Measurements from ENCODE around the gene SPPL2C.
A peak's percentile ranks its signal among the peaks of the same experiment; 100 is the strongest.

Gene SPPL2C

DNA sequence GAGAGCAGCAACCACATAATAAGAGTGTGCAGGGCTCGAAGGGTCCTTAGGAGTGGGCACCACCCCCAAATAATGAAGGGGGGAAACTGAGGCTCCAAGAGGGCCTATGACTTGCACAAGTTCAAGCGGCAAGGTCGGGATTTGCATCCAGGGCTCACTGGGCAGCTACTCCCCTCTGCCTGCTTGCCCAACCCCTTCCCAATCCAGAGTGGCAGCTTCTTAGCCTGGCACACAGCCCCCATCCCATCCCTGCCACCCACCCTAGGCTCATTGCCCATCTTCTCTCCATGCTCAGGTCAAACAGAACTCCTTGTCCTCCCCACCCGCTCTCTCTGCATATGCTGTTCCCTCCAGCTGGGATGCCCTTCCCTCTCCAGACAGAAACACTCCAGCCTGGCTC is 2.4 kb downstream of the SPPL2C start:
- H3K27ac Mint-ChIP-seq (ENCODE audit: low read depth): no peak overlapping the region
- peaks cover 23% of the 10 kb centered on the region for H3K27me3 Mint-ChIP-seq
- ATAC-seq (replicated peaks; ENCODE audit: extremely low read depth, poor library complexity, severe bottlenecking): no peak
- H3K4me3 Mint-ChIP-seq: no peak overlapping the region
- H3K9me3 Mint-ChIP-seq: no peaks in the 10 kb centered on the region
- DNase-seq (ENCODE audit: low spot score in 2 of 2): no peak
- no peaks in the 10 kb centered on the region for H3K4me1 Mint-ChIP-seq
- H3K36me3 Mint-ChIP-seq (ENCODE audit: insufficient read depth): no peaks in the 10 kb centered on the region

GRCh38 chr17:45847747-45848146 is 3.1 kb downstream of the SPPL2C start:
- no peak overlapping the region for H3K4me3 Mint-ChIP-seq

DNA sequence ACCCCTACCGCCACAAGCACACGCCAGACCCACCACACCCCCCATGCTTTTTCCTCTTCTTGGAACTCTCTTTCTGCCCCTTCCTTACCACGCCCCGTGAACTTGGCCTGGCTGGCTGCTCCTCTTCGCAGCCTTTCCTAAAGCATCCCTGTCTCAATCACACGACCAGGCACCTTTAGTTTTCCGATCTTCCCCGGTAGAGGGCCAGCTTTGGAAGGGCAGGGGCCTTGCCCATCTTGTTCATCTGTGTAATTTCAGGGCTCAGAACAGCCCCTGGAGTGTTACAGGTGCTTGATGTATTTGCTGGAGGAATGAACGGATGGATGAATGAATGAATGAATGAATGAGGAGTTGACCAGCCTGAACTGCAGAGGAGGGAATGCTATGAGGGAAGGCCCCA is 3.7 kb downstream of the SPPL2C start:
- no peaks in the 10 kb centered on the region for H3K36me3 Mint-ChIP-seq (ENCODE audit: insufficient read depth)
- DNase-seq (ENCODE audit: low spot score in 2 of 2): no peak
- peaks cover 4% of the 10 kb centered on the region for H3K4me1 Mint-ChIP-seq
- no peak overlapping the region for H3K4me3 Mint-ChIP-seq
- H3K27ac Mint-ChIP-seq (ENCODE audit: low read depth): no peak overlapping the region
- no peaks in the 10 kb centered on the region for H3K9me3 Mint-ChIP-seq
- ATAC-seq (replicated peaks; ENCODE audit: extremely low read depth, poor library complexity, severe bottlenecking): no peak
- peaks cover 23% of the 10 kb centered on the region for H3K27me3 Mint-ChIP-seq

More at GRCh38 chr17:45847747-45848146, 3.1 kb downstream of the SPPL2C start:
- DNase-seq (ENCODE audit: low spot score in 2 of 2): no peak
- H3K27me3 Mint-ChIP-seq: peaks cover 23% of the 10 kb centered on the region
- H3K27ac Mint-ChIP-seq (ENCODE audit: low read depth): no peak overlapping the region
- ATAC-seq (replicated peaks; ENCODE audit: extremely low read depth, poor library complexity, severe bottlenecking): no peak
- H3K4me1 Mint-ChIP-seq: peaks cover 4% of the 10 kb centered on the region
- no peaks in the 10 kb centered on the region for H3K9me3 Mint-ChIP-seq
- no peaks in the 10 kb centered on the region for H3K36me3 Mint-ChIP-seq (ENCODE audit: insufficient read depth)

DNA sequence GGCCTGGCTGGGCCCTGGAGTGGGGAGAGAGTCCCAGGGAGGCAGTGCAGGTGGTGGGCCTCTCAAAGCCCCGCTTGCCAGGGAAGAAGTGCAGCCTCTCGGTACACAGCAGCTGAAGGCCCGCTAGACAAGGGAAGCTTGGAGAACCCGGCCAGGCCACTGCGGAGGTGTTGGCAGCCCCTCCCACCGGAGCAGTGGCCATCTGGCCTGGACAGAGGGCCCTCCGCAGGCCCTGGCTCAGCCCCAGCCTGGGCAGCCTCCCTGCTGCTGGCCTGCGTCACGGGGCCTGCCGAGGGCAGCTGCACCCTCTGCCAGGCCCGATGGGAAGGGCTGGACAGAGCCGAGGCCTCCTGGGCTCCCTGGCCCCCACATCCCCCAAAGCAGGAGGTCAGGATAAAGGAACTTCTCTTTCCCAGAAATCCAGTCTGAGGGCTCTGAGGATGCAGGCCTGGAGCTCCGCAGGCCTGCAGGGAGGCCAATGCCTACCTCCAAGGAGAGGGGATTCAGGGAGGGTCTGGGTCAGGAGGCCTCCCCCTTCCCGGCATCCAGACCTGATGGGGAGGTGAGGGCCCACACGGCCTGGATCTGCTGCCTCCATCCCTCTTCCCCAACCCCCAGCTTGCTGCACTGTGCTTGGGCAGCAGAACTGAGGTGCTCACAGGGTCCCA is 4.3 kb downstream of the SPPL2C start:
- no peak overlapping the region for H3K4me3 Mint-ChIP-seq
- no peak for ATAC-seq (replicated peaks; ENCODE audit: extremely low read depth, poor library complexity, severe bottlenecking)
- H3K36me3 Mint-ChIP-seq (ENCODE audit: insufficient read depth): no peaks in the 10 kb centered on the region

GRCh38 chr17:45849536-45849990 is 4.9 kb downstream of the SPPL2C start:
- H3K27me3 Mint-ChIP-seq: peaks cover 31% of the 10 kb centered on the region
- H3K36me3 Mint-ChIP-seq (ENCODE audit: insufficient read depth): no peaks in the 10 kb centered on the region
- H3K4me1 Mint-ChIP-seq: peaks cover 4% of the 10 kb centered on the region
- DNase-seq (ENCODE audit: low spot score in 2 of 2) (no peak), ATAC-seq (replicated peaks; ENCODE audit: extremely low read depth, poor library complexity, severe bottlenecking) (no peak)
- H3K4me3 Mint-ChIP-seq: no peak overlapping the region
- H3K9me3 Mint-ChIP-seq: no peaks in the 10 kb centered on the region
- no peak overlapping the region for H3K27ac Mint-ChIP-seq (ENCODE audit: low read depth)

More for the DNA sequence above, 4.3 kb downstream of the SPPL2C start:
- Mint-ChIP-seq H3K9me3 (no peaks in the 10 kb centered on the region), H3K27me3 (peaks cover 26% of the 10 kb centered on the region), H3K27ac (ENCODE audit: low read depth) (no peak overlapping the region), H3K4me1 (peaks cover 4% of the 10 kb centered on the region)
- no peak for DNase-seq (ENCODE audit: low spot score in 2 of 2)

- DNase-seq (ENCODE audit: low spot score in 2 of 2) (no peak), ATAC-seq (replicated peaks; ENCODE audit: extremely low read depth, poor library complexity, severe bottlenecking) (no peak)
- no peaks in the 10 kb centered on the region for H3K36me3 Mint-ChIP-seq (ENCODE audit: insufficient read depth)
- no peak overlapping the region for H3K4me3 Mint-ChIP-seq
- H3K9me3 Mint-ChIP-seq: no peaks in the 10 kb centered on the region
- H3K27me3 Mint-ChIP-seq: peaks cover 36% of the 10 kb centered on the region
- H3K27ac Mint-ChIP-seq (ENCODE audit: low read depth): no peak overlapping the region
- H3K4me1 Mint-ChIP-seq: peaks cover 4% of the 10 kb centered on the region
Observed at GRCh38 chr17:45850011-45850410, 5.3 kb downstream of the SPPL2C start.

GRCh38 chr17:45850468-45850867 is 5.8 kb downstream of the SPPL2C start:
- Mint-ChIP-seq H3K36me3 (ENCODE audit: insufficient read depth) (no peaks in the 10 kb centered on the region), H3K27ac (ENCODE audit: low read depth) (no peak overlapping the region), H3K27me3 (peaks cover 40% of the 10 kb centered on the region), H3K9me3 (no peaks in the 10 kb centered on the region), H3K4me3 (no peak overlapping the region), H3K4me1 (peaks cover 4% of the 10 kb centered on the region)
- ATAC-seq (replicated peaks; ENCODE audit: extremely low read depth, poor library complexity, severe bottlenecking): no peak
- no peak for DNase-seq (ENCODE audit: low spot score in 2 of 2)

DNA sequence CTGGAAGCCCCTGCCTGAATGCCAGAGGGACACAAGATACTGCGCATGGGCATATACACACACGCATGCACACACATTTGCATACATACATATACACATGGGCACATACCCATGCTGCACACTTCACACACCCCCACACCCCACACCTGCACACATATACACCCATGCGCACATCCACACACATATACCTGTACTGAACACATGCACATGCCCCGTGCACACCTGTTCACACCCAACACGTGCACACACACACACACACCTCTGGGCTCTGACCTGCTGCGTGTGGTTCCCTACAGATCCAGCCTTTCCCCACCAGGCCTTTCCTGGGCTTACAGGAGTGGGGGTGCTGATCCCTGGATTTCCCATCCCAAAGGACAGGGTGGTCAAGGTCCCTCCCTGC is 6.3 kb downstream of the SPPL2C start:
- H3K36me3 Mint-ChIP-seq (ENCODE audit: insufficient read depth): no peaks in the 10 kb centered on the region
- H3K4me3 Mint-ChIP-seq: no peak overlapping the region
- DNase-seq (ENCODE audit: low spot score in 2 of 2): no peak
- no peaks in the 10 kb centered on the region for H3K9me3 Mint-ChIP-seq
- H3K27me3 Mint-ChIP-seq: peaks cover 42% of the 10 kb centered on the region
- H3K4me1 Mint-ChIP-seq: peaks cover 4% of the 10 kb centered on the region
- H3K27ac Mint-ChIP-seq (ENCODE audit: low read depth): no peak overlapping the region
- no peak for ATAC-seq (replicated peaks; ENCODE audit: extremely low read depth, poor library complexity, severe bottlenecking)

- ATAC-seq (replicated peaks; ENCODE audit: extremely low read depth, poor library complexity, severe bottlenecking) (no peak), DNase-seq (ENCODE audit: low spot score in 2 of 2) (no peak)
- H3K4me3 Mint-ChIP-seq: no peak overlapping the region
- H3K27ac Mint-ChIP-seq (ENCODE audit: low read depth): no peak overlapping the region
- H3K27me3 Mint-ChIP-seq: peaks cover 41% of the 10 kb centered on the region
- H3K9me3 Mint-ChIP-seq: no peaks in the 10 kb centered on the region
- H3K36me3 Mint-ChIP-seq (ENCODE audit: insufficient read depth): no peaks in the 10 kb centered on the region
- peaks cover 4% of the 10 kb centered on the region for H3K4me1 Mint-ChIP-seq
Observed at GRCh38 chr17:45851464-45851863, 6.8 kb downstream of the SPPL2C start.

DNA sequence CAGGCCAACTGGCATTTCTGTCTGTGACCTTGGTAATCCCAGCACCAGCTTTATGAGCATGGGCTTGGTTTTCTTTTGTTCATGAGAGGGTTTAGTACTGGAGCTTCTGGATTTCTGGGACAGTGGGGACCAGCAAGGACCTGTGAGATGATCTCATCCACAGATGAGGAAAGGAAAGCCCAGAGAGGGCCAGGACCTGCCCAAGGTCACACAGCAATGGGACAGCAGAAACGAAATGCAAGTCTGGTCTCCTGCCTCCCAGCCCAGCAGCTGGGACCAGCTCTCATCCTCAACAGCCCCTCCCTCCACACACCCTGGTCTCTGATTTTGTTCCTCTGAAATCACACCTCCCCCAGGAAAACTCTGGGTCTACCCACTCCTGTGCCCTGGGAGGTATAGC is 7.2 kb downstream of the SPPL2C start:
- no peak for DNase-seq (ENCODE audit: low spot score in 2 of 2)
- Mint-ChIP-seq H3K9me3 (no peaks in the 10 kb centered on the region), H3K36me3 (ENCODE audit: insufficient read depth) (no peaks in the 10 kb centered on the region), H3K4me3 (no peak overlapping the region), H3K27me3 (peaks cover 39% of the 10 kb centered on the region), H3K27ac (ENCODE audit: low read depth) (no peak overlapping the region), H3K4me1 (peaks cover 4% of the 10 kb centered on the region)
- ATAC-seq (replicated peaks; ENCODE audit: extremely low read depth, poor library complexity, severe bottlenecking): no peak

- DNase-seq (ENCODE audit: low spot score in 2 of 2) (peak; percentile 32 to 47), ATAC-seq (replicated peaks; ENCODE audit: extremely low read depth, poor library complexity, severe bottlenecking) (no peak)
- no peak overlapping the region for H3K4me3 Mint-ChIP-seq
Observed at GRCh38 chr17:45852535-45853297, 8.0 kb downstream of the SPPL2C start.

GRCh38 chr17:45854209-45854608 is 9.5 kb downstream of the SPPL2C start:
- H3K36me3 Mint-ChIP-seq (ENCODE audit: insufficient read depth): no peaks in the 10 kb centered on the region
- peaks cover 54% of the 10 kb centered on the region for H3K27me3 Mint-ChIP-seq
- no peaks in the 10 kb centered on the region for H3K9me3 Mint-ChIP-seq
- H3K27ac Mint-ChIP-seq (ENCODE audit: low read depth): no peak overlapping the region
- H3K4me3 Mint-ChIP-seq: no peak overlapping the region
- DNase-seq (ENCODE audit: low spot score in 2 of 2): no peak
- H3K4me1 Mint-ChIP-seq: peaks cover 4% of the 10 kb centered on the region
- no peak for ATAC-seq (replicated peaks; ENCODE audit: extremely low read depth, poor library complexity, severe bottlenecking)

More at GRCh38 chr17:45852535-45853297, 8.0 kb downstream of the SPPL2C start:
- no peaks in the 10 kb centered on the region for H3K9me3 Mint-ChIP-seq
- H3K27me3 Mint-ChIP-seq: peaks cover 42% of the 10 kb centered on the region
- peaks cover 4% of the 10 kb centered on the region for H3K4me1 Mint-ChIP-seq
- H3K27ac Mint-ChIP-seq (ENCODE audit: low read depth): no peak overlapping the region
- H3K36me3 Mint-ChIP-seq (ENCODE audit: insufficient read depth): no peaks in the 10 kb centered on the region
